ENCODE results near the gene ACTR3C. TPM values are rescaled to one million over a fixed set of nuclear protein-coding genes. Genes with fewer than 3 reads are reported as not detected.
"Not testable (repeated sequence)": the region's sequence is repeated elsewhere in the genome, so short reads cannot be mapped to it uniquely, and the experiment has no call there.

Gene ACTR3C
- total RNA-seq, 1 donor from 2014 or later, result not detected

GRCh38 chr7:150305259-150305902 is 18.0 kb downstream of the ACTR3C start:
- not testable (repeated sequence) for H3K9ac ChIP-seq; H3K79me2 ChIP-seq (ENCODE audit: low read depth); H3K4me3 Mint-ChIP-seq; H3K36me3 Mint-ChIP-seq; H3K4me1 Mint-ChIP-seq; H3K4me1 ChIP-seq; H3K4me2 ChIP-seq; H3K9me3 Mint-ChIP-seq; H3F3A ChIP-seq (ENCODE audit: low read depth); H3K27me3 Mint-ChIP-seq (ENCODE audit: insufficient read depth, low read depth); DNase-seq (ENCODE audit: low spot score); H4K20me1 ChIP-seq (ENCODE audit: low read depth); H3K4me3 ChIP-seq; H3K9me3 ChIP-seq (ENCODE audit: low read depth); H3K27ac Mint-ChIP-seq; H2AFZ ChIP-seq (replicated peaks); H3K36me3 ChIP-seq; H3K27ac ChIP-seq
- peaks cover 21% of the 10 kb centered on the region for H3K27me3 ChIP-seq

DNA sequence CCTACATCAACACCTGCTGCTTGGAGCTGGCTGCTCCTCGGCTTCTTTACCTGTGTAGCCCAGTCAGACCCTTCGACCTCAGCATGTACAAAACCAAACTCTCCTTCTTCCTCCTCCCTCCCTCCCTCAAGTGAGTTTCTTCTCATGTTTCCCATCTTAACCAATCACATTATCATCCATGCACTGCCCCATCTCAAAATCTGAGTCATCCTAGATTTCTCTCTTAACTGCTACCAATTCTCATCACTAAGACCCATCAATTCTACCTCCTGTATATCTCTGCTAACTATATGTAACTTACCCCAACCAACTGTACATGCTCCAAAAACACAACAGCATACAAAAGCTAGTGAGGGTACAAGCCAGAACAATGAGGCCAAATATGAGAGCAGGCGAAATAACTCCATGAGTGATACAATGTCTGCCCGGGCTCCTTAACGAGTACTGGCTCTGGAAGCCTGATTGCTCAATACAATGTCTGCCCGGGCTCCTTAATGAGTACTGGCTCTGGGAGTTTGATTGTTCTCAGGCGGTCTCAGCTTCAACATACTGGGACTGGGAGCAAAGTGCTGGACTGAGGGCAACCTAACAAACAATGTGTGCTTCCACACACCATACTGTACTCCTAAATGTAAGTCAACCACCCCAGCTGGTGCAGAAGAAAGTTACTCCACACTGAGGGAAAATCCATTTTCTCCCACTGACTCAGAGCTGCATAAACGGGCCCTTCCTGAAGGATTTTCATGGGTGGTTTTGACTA is 18.7 kb downstream of the ACTR3C start:
- H3F3A ChIP-seq (ENCODE audit: low read depth); H3K4me3 Mint-ChIP-seq: not testable (repeated sequence)

DNA sequence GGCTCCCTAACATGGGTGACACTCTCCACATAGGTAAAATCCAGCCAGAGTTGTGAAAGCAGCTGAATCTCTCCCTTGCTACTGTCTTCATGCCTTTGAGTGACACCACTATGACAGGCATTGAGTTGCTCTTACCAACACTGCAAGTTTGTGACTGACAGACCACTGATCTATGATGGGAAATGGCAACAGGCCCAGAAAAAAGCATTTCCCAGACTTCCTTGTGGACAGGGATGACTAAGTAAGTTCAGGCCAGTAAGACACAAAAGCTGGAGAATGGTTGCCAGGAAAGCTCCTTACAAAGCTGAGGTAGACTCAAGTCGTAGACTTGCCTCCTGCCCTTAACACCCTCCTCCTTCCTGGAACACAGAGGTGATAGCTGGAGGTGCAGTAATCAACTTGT is 20.4 kb downstream of the ACTR3C start:
- not testable (repeated sequence) for H3K79me2 ChIP-seq (ENCODE audit: low read depth); H3K9me3 ChIP-seq (ENCODE audit: low read depth); H4K20me1 ChIP-seq (ENCODE audit: low read depth); H3K9me3 Mint-ChIP-seq; H3K27ac Mint-ChIP-seq; H2AFZ ChIP-seq (replicated peaks); H3K27me3 Mint-ChIP-seq (ENCODE audit: insufficient read depth, low read depth); H3K4me3 ChIP-seq; H3K4me3 Mint-ChIP-seq; H3K36me3 Mint-ChIP-seq; H3K36me3 ChIP-seq; H3K9ac ChIP-seq; H3K4me1 ChIP-seq; DNase-seq (ENCODE audit: low spot score); H3K27ac ChIP-seq; H3K27me3 ChIP-seq; H3K4me2 ChIP-seq; H3F3A ChIP-seq (ENCODE audit: low read depth); H3K4me1 Mint-ChIP-seq

More for the DNA sequence above, 18.7 kb downstream of the ACTR3C start:
- H3K27ac Mint-ChIP-seq; H3K9me3 Mint-ChIP-seq; H3K4me2 ChIP-seq; H3K9ac ChIP-seq; H3K4me1 ChIP-seq; DNase-seq (ENCODE audit: low spot score); H3K36me3 ChIP-seq; H3K27me3 Mint-ChIP-seq (ENCODE audit: insufficient read depth, low read depth); H3K9me3 ChIP-seq (ENCODE audit: low read depth); H3K79me2 ChIP-seq (ENCODE audit: low read depth); H3K27ac ChIP-seq; H3K4me1 Mint-ChIP-seq; H3K4me3 ChIP-seq; H2AFZ ChIP-seq (replicated peaks); H3K36me3 Mint-ChIP-seq; H4K20me1 ChIP-seq (ENCODE audit: low read depth): not testable (repeated sequence)
- peaks cover 18% of the 10 kb centered on the region for H3K27me3 ChIP-seq

GRCh38 chr7:150297978-150298377 is 25.4 kb downstream of the ACTR3C start:
- not testable (repeated sequence) for H3K27me3 ChIP-seq; H3K36me3 Mint-ChIP-seq; H3K27ac ChIP-seq; H3K27me3 Mint-ChIP-seq (ENCODE audit: insufficient read depth, low read depth); H3K9me3 Mint-ChIP-seq; H3K4me1 Mint-ChIP-seq; H3F3A ChIP-seq (ENCODE audit: low read depth); H3K9ac ChIP-seq; H3K79me2 ChIP-seq (ENCODE audit: low read depth); H4K20me1 ChIP-seq (ENCODE audit: low read depth); H3K4me1 ChIP-seq; H3K4me2 ChIP-seq; DNase-seq (ENCODE audit: low spot score); H3K4me3 ChIP-seq; H2AFZ ChIP-seq (replicated peaks); H3K36me3 ChIP-seq; H3K4me3 Mint-ChIP-seq; H3K9me3 ChIP-seq (ENCODE audit: low read depth); H3K27ac Mint-ChIP-seq

- H3K4me3 ChIP-seq; H3K79me2 ChIP-seq (ENCODE audit: low read depth); H3K9me3 ChIP-seq (ENCODE audit: low read depth); H3K4me2 ChIP-seq; H3K4me3 Mint-ChIP-seq; H3K4me1 ChIP-seq; H2AFZ ChIP-seq (replicated peaks); H3K9ac ChIP-seq; H4K20me1 ChIP-seq (ENCODE audit: low read depth); H3K27ac ChIP-seq; H3K27ac Mint-ChIP-seq; H3K36me3 Mint-ChIP-seq; H3F3A ChIP-seq (ENCODE audit: low read depth); H3K36me3 ChIP-seq; H3K4me1 Mint-ChIP-seq; H3K27me3 ChIP-seq; H3K9me3 Mint-ChIP-seq; H3K27me3 Mint-ChIP-seq (ENCODE audit: insufficient read depth, low read depth); DNase-seq (ENCODE audit: low spot score): not testable (repeated sequence)
These were observed 26.5 kb downstream of the ACTR3C start for GRCh38 chr7:150296802-150297201.

DNA sequence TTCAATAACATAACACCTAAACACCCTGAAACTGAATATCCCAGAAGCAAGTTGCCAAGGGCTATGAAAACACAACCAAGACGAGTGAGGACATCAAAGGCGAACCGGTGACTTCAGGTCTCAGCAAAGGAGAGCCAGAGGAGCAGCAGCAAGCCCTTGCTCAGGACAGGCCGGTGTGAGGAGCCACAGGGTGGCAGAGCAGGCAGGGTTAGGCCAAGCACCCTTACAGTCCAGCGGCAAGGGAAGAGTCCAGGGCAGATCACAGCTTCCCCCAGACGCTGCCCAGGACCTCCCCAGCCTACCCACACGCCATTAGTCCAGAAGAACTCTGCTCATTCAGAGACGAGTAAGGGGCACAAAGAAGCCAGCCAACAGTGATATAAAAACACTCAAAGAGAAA is 27.7 kb downstream of the ACTR3C start:
- H3K36me3 Mint-ChIP-seq; H3K27me3 ChIP-seq; H3K4me1 ChIP-seq; H4K20me1 ChIP-seq (ENCODE audit: low read depth); H3K4me3 ChIP-seq; H3K9me3 Mint-ChIP-seq; H3K4me2 ChIP-seq; H3K9ac ChIP-seq; H3K27ac ChIP-seq; H3K36me3 ChIP-seq; H3K4me1 Mint-ChIP-seq; H3K27ac Mint-ChIP-seq; H3K4me3 Mint-ChIP-seq; H3K27me3 Mint-ChIP-seq (ENCODE audit: insufficient read depth, low read depth); H2AFZ ChIP-seq (replicated peaks); H3K79me2 ChIP-seq (ENCODE audit: low read depth); H3K9me3 ChIP-seq (ENCODE audit: low read depth); DNase-seq (ENCODE audit: low spot score); H3F3A ChIP-seq (ENCODE audit: low read depth): not testable (repeated sequence)

- not testable (repeated sequence) for H3K27me3 ChIP-seq; H3K4me3 Mint-ChIP-seq; H3K36me3 ChIP-seq; H3K4me2 ChIP-seq; H3F3A ChIP-seq (ENCODE audit: low read depth); H4K20me1 ChIP-seq (ENCODE audit: low read depth); H3K36me3 Mint-ChIP-seq; H3K4me1 ChIP-seq; H3K27me3 Mint-ChIP-seq (ENCODE audit: insufficient read depth, low read depth); H3K79me2 ChIP-seq (ENCODE audit: low read depth); H3K9me3 ChIP-seq (ENCODE audit: low read depth); H3K9ac ChIP-seq; H2AFZ ChIP-seq (replicated peaks); H3K27ac Mint-ChIP-seq; H3K4me1 Mint-ChIP-seq; H3K9me3 Mint-ChIP-seq; H3K27ac ChIP-seq; DNase-seq (ENCODE audit: low spot score); H3K4me3 ChIP-seq
These were observed 28.3 kb downstream of the ACTR3C start for GRCh38 chr7:150295027-150295426.

GRCh38 chr7:150290317-150290716 is 33.0 kb downstream of the ACTR3C start:
- not testable (repeated sequence) for H4K20me1 ChIP-seq (ENCODE audit: low read depth); H3K27me3 ChIP-seq; H3K9ac ChIP-seq; H3K4me3 Mint-ChIP-seq; H3K9me3 ChIP-seq (ENCODE audit: low read depth); H3F3A ChIP-seq (ENCODE audit: low read depth); H3K4me2 ChIP-seq; H3K79me2 ChIP-seq (ENCODE audit: low read depth); H3K36me3 Mint-ChIP-seq; H3K9me3 Mint-ChIP-seq; H3K27me3 Mint-ChIP-seq (ENCODE audit: insufficient read depth, low read depth); H3K27ac Mint-ChIP-seq; H3K4me3 ChIP-seq; H3K27ac ChIP-seq; H3K36me3 ChIP-seq; DNase-seq (ENCODE audit: low spot score); H3K4me1 ChIP-seq
- H2AFZ ChIP-seq (replicated peaks), result peak overlapping the region; percentile 85
- peaks cover 14% of the 10 kb centered on the region for H3K4me1 Mint-ChIP-seq
